OCI-LY1 (cell line): ENCODE results near the gene ZCCHC3.

Experiments used
- EZH2 ChIP-seq: fragments of 200-600 bp; sonication (generic), shearing (Covaris generic); IDR thresholded peaks from 2 replicates; pipeline ENCODE4 v1.8.0; 2017; ENCODE audit warnings: borderline replicate concordance, mixed run types, mild to moderate bottlenecking, antibody characterized with exemption, low read length, moderate library complexity, mixed read lengths
- TF ChIP-seq, protein P1 (sequence below): fragments of 200-600 bp; sonication (generic), shearing (Covaris generic); IDR thresholded peaks from 2 replicates; pipeline ENCODE4 v1.5.1; 2017; ENCODE audit warnings: mild to moderate bottlenecking, antibody characterized with exemption, low read length, moderate library complexity, mixed read lengths

DNA sequence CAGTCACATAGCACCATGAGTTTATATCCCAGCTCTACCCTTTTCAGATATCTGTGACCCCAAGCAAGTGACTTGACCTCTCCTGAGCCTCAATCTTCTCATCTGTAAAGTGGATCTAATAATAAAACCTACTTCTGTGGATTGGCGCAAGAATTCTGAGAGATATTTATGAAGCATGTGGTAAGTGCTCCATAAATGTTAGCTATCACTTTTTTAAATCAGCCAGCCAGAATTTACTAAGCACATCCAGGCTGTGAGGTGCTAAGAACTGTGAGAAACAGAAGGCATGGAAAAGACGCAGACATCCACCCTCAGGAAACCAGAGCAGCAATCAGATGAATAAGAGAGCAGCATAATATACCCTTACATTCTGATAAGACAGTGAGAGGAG lies 7.7 kb upstream of the ZCCHC3 start:
- TF ChIP-seq, protein P1, sequence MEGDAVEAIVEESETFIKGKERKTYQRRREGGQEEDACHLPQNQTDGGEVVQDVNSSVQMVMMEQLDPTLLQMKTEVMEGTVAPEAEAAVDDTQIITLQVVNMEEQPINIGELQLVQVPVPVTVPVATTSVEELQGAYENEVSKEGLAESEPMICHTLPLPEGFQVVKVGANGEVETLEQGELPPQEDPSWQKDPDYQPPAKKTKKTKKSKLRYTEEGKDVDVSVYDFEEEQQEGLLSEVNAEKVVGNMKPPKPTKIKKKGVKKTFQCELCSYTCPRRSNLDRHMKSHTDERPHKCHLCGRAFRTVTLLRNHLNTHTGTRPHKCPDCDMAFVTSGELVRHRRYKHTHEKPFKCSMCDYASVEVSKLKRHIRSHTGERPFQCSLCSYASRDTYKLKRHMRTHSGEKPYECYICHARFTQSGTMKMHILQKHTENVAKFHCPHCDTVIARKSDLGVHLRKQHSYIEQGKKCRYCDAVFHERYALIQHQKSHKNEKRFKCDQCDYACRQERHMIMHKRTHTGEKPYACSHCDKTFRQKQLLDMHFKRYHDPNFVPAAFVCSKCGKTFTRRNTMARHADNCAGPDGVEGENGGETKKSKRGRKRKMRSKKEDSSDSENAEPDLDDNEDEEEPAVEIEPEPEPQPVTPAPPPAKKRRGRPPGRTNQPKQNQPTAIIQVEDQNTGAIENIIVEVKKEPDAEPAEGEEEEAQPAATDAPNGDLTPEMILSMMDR = no peak
- no peak for TF ChIP-seq EZH2
